ENCODE results near the gene CELF2. TPM values are rescaled to one million over a fixed set of nuclear protein-coding genes. Genes with fewer than 3 reads are reported as not detected.

Gene CELF2
- total RNA-seq, 1 donor from 2014 or later, result 27.5 TPM

DNA sequence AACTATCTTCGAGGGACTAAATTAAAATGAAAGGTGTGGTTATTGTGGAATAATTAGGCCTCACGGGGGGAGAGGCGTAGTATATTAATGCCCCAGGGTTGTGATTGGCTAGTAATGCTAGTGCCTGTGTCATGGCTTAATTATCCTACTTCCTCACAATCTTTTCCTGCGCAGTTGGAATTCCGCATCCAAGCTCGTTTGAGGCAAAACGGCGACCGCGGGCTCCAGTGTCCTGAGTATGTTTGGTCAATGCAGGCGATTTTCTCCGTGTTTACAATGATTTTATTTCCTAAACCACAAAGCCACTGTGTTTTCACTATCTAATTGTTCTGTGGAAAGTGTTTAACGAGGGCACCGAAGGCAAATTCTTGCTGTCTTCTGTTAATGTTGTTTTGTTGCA lies 282.9 kb downstream of the CELF2 start:
- TF ChIP-seq, protein P1, sequence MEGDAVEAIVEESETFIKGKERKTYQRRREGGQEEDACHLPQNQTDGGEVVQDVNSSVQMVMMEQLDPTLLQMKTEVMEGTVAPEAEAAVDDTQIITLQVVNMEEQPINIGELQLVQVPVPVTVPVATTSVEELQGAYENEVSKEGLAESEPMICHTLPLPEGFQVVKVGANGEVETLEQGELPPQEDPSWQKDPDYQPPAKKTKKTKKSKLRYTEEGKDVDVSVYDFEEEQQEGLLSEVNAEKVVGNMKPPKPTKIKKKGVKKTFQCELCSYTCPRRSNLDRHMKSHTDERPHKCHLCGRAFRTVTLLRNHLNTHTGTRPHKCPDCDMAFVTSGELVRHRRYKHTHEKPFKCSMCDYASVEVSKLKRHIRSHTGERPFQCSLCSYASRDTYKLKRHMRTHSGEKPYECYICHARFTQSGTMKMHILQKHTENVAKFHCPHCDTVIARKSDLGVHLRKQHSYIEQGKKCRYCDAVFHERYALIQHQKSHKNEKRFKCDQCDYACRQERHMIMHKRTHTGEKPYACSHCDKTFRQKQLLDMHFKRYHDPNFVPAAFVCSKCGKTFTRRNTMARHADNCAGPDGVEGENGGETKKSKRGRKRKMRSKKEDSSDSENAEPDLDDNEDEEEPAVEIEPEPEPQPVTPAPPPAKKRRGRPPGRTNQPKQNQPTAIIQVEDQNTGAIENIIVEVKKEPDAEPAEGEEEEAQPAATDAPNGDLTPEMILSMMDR (IDR thresholded peaks at IDR 0.05; ENCODE audit: unreplicated experiment), result no peak
- Mint-ChIP-seq H3K4me3 (ENCODE audit: unreplicated experiment) (peak overlapping the region; percentile 45), H3K27me3 (ENCODE audit: unreplicated experiment) (peaks cover 4% of the 10 kb centered on the region), H3K36me3 (ENCODE audit: low read depth, unreplicated experiment) (peaks cover 44% of the 10 kb centered on the region), H3K9me3 (ENCODE audit: unreplicated experiment) (no peaks in the 10 kb centered on the region), H3K27ac (ENCODE audit: unreplicated experiment) (no peak overlapping the region), H3K4me1 (ENCODE audit: unreplicated experiment) (no peaks in the 10 kb centered on the region)
- no peak for DNase-seq (ENCODE audit: low spot score)

DNA sequence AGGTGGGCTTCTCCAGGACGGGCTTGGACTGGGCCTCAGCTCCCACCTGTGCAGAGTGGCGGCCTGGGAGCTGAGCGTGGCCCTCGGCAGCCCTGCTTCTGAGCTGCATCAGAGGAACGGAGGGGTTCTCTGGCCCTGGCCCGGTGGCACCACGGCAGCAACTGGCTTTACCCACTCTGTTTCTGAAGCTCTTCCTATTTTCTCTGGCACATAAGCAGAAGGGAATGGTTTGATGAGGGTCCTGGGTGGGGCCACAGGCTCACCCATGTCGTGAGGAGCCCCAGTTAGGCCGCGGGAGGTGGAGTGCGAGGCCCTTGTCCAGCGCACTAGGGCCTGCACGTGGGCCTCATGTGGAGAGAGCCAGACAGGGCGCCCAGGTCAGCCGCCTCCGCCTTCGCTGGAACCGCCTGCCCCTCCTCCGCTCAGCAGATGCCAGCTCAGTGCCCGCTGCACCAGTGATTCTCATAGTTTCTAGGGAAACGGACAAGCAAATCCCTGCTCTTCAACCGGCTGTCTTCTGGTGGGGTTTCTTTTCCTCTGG lies 284.0 kb downstream of the CELF2 start:
- no peak for DNase-seq (ENCODE audit: low spot score)
- no peak overlapping the region for H3K4me3 Mint-ChIP-seq (ENCODE audit: unreplicated experiment)
- TF ChIP-seq, protein P1 (IDR thresholded peaks at IDR 0.05; ENCODE audit: unreplicated experiment), result no peak
- no peak overlapping the region for H3K27ac Mint-ChIP-seq (ENCODE audit: unreplicated experiment)
- peaks cover 5% of the 10 kb centered on the region for H3K27me3 Mint-ChIP-seq (ENCODE audit: unreplicated experiment)
- peaks cover 42% of the 10 kb centered on the region for H3K36me3 Mint-ChIP-seq (ENCODE audit: low read depth, unreplicated experiment)
- H3K9me3 Mint-ChIP-seq (ENCODE audit: unreplicated experiment), result no peaks in the 10 kb centered on the region
- no peaks in the 10 kb centered on the region for H3K4me1 Mint-ChIP-seq (ENCODE audit: unreplicated experiment)

DNA sequence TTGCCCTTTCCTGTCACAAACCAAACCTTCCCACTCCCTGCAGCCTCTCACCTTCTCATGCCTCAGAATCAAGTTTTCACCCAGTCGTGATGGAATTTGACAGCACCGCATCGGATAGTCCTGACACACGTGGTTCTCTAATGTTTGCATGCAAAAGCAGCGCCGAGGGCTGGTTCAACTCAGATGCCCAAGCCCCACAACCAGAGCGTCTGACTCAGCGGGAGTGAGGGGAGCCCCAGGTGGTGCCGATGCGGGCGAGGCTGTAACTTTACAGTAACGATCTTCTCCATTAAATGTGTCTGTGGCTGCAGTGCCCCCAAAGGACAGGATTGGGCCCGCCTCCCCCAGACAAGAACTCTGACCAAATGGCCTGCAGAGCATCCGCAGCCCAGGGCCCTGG lies 284.5 kb downstream of the CELF2 start:
- Mint-ChIP-seq H3K27me3 (ENCODE audit: unreplicated experiment) (peaks cover 5% of the 10 kb centered on the region), H3K9me3 (ENCODE audit: unreplicated experiment) (no peaks in the 10 kb centered on the region), H3K4me3 (ENCODE audit: unreplicated experiment) (no peak overlapping the region), H3K27ac (ENCODE audit: unreplicated experiment) (no peak overlapping the region), H3K4me1 (ENCODE audit: unreplicated experiment) (no peaks in the 10 kb centered on the region), H3K36me3 (ENCODE audit: low read depth, unreplicated experiment) (peaks cover 41% of the 10 kb centered on the region)
- TF ChIP-seq, protein P1 (IDR thresholded peaks at IDR 0.05; ENCODE audit: unreplicated experiment), result no peak
- DNase-seq (ENCODE audit: low spot score), result no peak

DNA sequence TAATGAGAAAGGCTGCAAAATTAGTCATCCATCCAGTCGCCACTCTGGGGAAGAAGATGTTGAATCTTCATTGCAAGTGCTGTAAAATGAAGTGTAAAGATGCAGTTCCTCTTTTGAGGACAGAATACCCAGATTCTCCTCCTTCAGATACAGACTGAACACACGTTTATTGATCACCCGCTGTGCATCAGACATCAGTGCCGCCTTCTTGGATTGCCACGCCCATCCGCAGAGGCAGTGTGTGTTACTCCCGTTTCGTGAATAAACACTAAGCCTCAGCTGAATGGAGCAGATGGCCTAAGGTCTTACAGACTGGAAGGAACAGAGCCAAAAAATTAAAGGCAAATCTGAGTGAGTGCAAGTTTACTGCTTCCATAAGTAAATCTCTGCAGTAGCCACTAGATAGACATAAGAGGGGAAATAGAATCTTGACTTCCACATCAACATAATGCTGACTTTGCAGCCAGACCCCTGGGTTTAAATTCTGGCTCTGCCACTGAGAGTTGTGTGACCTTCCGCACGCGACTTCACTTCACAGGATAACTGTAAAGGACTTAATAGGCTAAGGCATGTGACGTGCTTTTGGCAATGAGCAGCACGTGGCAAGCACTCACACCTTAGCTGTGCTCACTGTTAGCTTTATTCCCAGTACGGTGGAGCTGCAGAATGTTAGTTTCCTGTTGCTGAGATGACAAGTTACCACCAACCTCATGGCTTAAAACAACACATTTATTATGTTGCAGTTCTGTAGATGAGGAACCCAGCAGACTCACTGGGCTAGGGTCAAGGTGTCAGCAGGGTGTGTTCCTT lies 285.9 kb downstream of the CELF2 start:
- H3K36me3 Mint-ChIP-seq (ENCODE audit: low read depth, unreplicated experiment), result peaks cover 47% of the 10 kb centered on the region
- H3K27me3 Mint-ChIP-seq (ENCODE audit: unreplicated experiment), result peaks cover 4% of the 10 kb centered on the region
- H3K4me3 Mint-ChIP-seq (ENCODE audit: unreplicated experiment), result no peak overlapping the region
- no peak for DNase-seq (ENCODE audit: low spot score)
- no peak overlapping the region for H3K27ac Mint-ChIP-seq (ENCODE audit: unreplicated experiment)
- TF ChIP-seq, protein P1 (IDR thresholded peaks at IDR 0.05; ENCODE audit: unreplicated experiment), result no peak
- peaks cover 4% of the 10 kb centered on the region for H3K9me3 Mint-ChIP-seq (ENCODE audit: unreplicated experiment)
- H3K4me1 Mint-ChIP-seq (ENCODE audit: unreplicated experiment), result no peaks in the 10 kb centered on the region
